Kidney glomerular epithelial cell (primary cell): ENCODE results near the gene OR2B2.

Source experiments
- DNase-seq: peaks from one replicate; lab custom pipeline; 2025; lab: John Stamatoyannopoulos, UW

The OR2B2 gene

GRCh38 chr6:27866357-27867050, 45.7 kb downstream of the OR2B2 start:
- DNase-seq: peak; percentile 69

GRCh38 chr6:27865850-27866356, 46.3 kb downstream of the OR2B2 start:
- DNase-seq: no peak

- DNase-seq: peak; percentile 94
Measured at GRCh38 chr6:27864906-27865849, 47.0 kb downstream of the OR2B2 start.

- DNase-seq: no peak
Measured at GRCh38 chr6:27863962-27864905, 48.0 kb downstream of the OR2B2 start.

- no peak for DNase-seq
Measured at GRCh38 chr6:27862396-27863066, 49.7 kb downstream of the OR2B2 start.

GRCh38 chr6:27861861-27862260, 50.3 kb downstream of the OR2B2 start:
- no peak for DNase-seq

- DNase-seq: no peak
Measured at GRCh38 chr6:27861276-27861840, 50.8 kb downstream of the OR2B2 start.
